A549 (cell line): ENCODE data around the gene VWA8. TPM values are rescaled to one million over a fixed set of nuclear protein-coding genes. Genes with fewer than 3 reads are reported as not detected.
"Not testable (repeated sequence)": the region's sequence is repeated elsewhere in the genome, so short reads cannot be mapped to it uniquely, and the experiment has no call there.

Experiments
- ATAC-seq, 2 experiments: fragments of 200-7000 bp in 1 of 2; fragments of >200 bp in 1 of 2; cut with Nextera tagmentation in 1 of 2; cut with Tn5 transposase in 1 of 2; 3 replicates each; pipeline versions ENCODE4 v1.8.0 to v1.9.1; 2018 to 2020; ENCODE audit warnings: mild to moderate bottlenecking in 1 of 2, moderate library complexity in 1 of 2
- CTCF ChIA-PET: fragments of 300-600 bp; sonication (Branson Sonifier 250); formaldehyde crosslinking; extraction: SDS; loops from one replicate; lab custom pipeline; 2021; ENCODE audit warnings: antibody characterized with exemption, inconsistent platforms; lab: Yijun Ruan, JAX
- POLR2A ChIA-PET: fragments of 350-600 bp; formaldehyde crosslinking; extraction: SDS; loops from one replicate; lab custom pipeline; 2021; ENCODE audit warnings: antibody characterized with exemption, inconsistent platforms; lab: Yijun Ruan, JAX
- DNase-seq, 2 experiments: peaks; one replicate each; pipeline versions ENCODE4 v3.0.0 to v3.0.0-alpha.2; 2011 to 2016; ENCODE audit warnings: low read depth in 1 of 2, low spot score in 1 of 2
- FAIRE-seq: peaks from 2 replicates; lab custom pipeline; 2011; peaks lifted over from hg19 to GRCh38; lab: Jason Lieb, UNC
- H3K27ac ChIP-seq, 2 experiments: fragments of >200 bp; sonication (Bioruptor Twin); formaldehyde crosslinking; 3 replicates each; pipeline ENCODE4 v1.5.1; 2016 to 2017
- H3K4me1 ChIP-seq: fragments of >200 bp; sonication (Bioruptor Twin); formaldehyde crosslinking; 3 replicates; pipeline ENCODE4 v1.6.1; 2016
- H3K4me2 ChIP-seq: fragments of >200 bp; sonication (Bioruptor Twin); formaldehyde crosslinking; 3 replicates; pipeline ENCODE4 v1.6.1; 2016
- H3K4me3 ChIP-seq: fragments of >200 bp; sonication (Bioruptor Twin); formaldehyde crosslinking; 3 replicates; pipeline ENCODE4 v1.5.1; 2016
- H3K9me3 ChIP-seq: fragments of >200 bp; sonication (Bioruptor Twin); formaldehyde crosslinking; 3 replicates; pipeline ENCODE4 v1.6.1; 2016
- CBX8 ChIP-seq: fragments of 200-600 bp; sonication (generic); IDR thresholded peaks from 2 replicates; pipeline ENCODE4 v1.6.1; 2016
- CEBPB ChIP-seq, 2 experiments: fragments of >200 bp in 1 of 2; sonication (Bioruptor Twin) in 1 of 2; formaldehyde crosslinking in 1 of 2; IDR thresholded peaks; 2 replicates each; pipeline ENCODE4 v1.6.1; 2012 to 2016
- CHD2 ChIP-seq: fragments of 150-350 bp; IDR thresholded peaks from 2 replicates; pipeline ENCODE4 v1.6.1; 2014; ENCODE audit warnings: low read length; ENCODE audit not compliant: partially characterized antibody
- CHD4 ChIP-seq: fragments of 200-600 bp; sonication (generic); IDR thresholded peaks from 2 replicates; pipeline ENCODE4 v1.6.1; 2016; ENCODE audit warnings: antibody characterized with exemption, mild to moderate bottlenecking, borderline replicate concordance
- EHF ChIP-seq: fragments of 250-450 bp; sonication (Bioruptor Pico); IDR thresholded peaks from 2 replicates; pipeline ENCODE4 v1.5.0; 2020; ENCODE audit warnings: mild to moderate bottlenecking
- GATA3 ChIP-seq: IDR thresholded peaks from 2 replicates; pipeline ENCODE4 v1.6.1; 2012; ENCODE audit warnings: borderline replicate concordance
- HOXB13 ChIP-seq: fragments of 250-450 bp; sonication (Bioruptor Pico); IDR thresholded peaks from 2 replicates; pipeline ENCODE4 v1.5.0; 2020; ENCODE audit warnings: low read depth, mild to moderate bottlenecking, moderate library complexity
- HOXB5 ChIP-seq: fragments of 250-450 bp; sonication (Bioruptor Pico); IDR thresholded peaks from 2 replicates; pipeline ENCODE4 v1.5.0; 2020; ENCODE audit warnings: mild to moderate bottlenecking, moderate library complexity
- JUN ChIP-seq, 2 experiments: fragments of >200 bp; sonication (Bioruptor Twin); formaldehyde crosslinking; IDR thresholded peaks; 2 replicates in 1 of 2; 3 replicates in 1 of 2; pipeline ENCODE4 v1.6.1; 2016 to 2017
- KDM1A ChIP-seq: fragments of 200-600 bp; sonication (generic); IDR thresholded peaks from 2 replicates; pipeline ENCODE4 v1.6.1; 2016; ENCODE audit warnings: low read depth, mild to moderate bottlenecking
- KDM5A ChIP-seq: fragments of 200-600 bp; sonication (generic); IDR thresholded peaks from 2 replicates; pipeline ENCODE4 v1.6.1; 2016; ENCODE audit warnings: antibody characterized with exemption, mild to moderate bottlenecking
- NPAS2 ChIP-seq: fragments of 250-450 bp; sonication (Bioruptor Pico); IDR thresholded peaks from 2 replicates; pipeline ENCODE4 v1.8.0; 2022; ENCODE audit warnings: mild to moderate bottlenecking, moderate library complexity, borderline replicate concordance
- NR3C1 ChIP-seq: fragments of >200 bp; sonication (Bioruptor Twin); formaldehyde crosslinking; IDR thresholded peaks from 3 replicates; pipeline ENCODE4 v1.6.1; 2017
- RARB ChIP-seq: fragments of 250-450 bp; sonication (Bioruptor Pico); IDR thresholded peaks from 2 replicates; pipeline ENCODE4 v1.8.0; 2021; ENCODE audit warnings: mild to moderate bottlenecking, moderate library complexity
- REST ChIP-seq: fragments of 200-600 bp; sonication (generic); IDR thresholded peaks from 2 replicates; pipeline ENCODE4 v1.6.1; 2016; ENCODE audit warnings: antibody characterized with exemption, mild to moderate bottlenecking, moderate library complexity
- RNF2 ChIP-seq: fragments of 200-600 bp; sonication (generic); IDR thresholded peaks from 2 replicates; pipeline ENCODE4 v1.6.1; 2016; ENCODE audit warnings: low read depth, mild to moderate bottlenecking, antibody characterized with exemption, moderate library complexity, borderline replicate concordance
- SREBF2 ChIP-seq: fragments of 450-650 bp; IDR thresholded peaks from 2 replicates; pipeline ENCODE4 v1.6.1; 2014; ENCODE audit warnings: mild to moderate bottlenecking, moderate library complexity
- TP53 ChIP-seq: fragments of 250-450 bp; sonication (Bioruptor Pico); IDR thresholded peaks from 2 replicates; pipeline ENCODE4 v1.5.0; 2021; ENCODE audit warnings: mild to moderate bottlenecking, moderate library complexity
- WGBS: methylation state at CpG from one replicate; pipeline ENCODE4 v1.1.6; 2017; ENCODE audit errors: missing lambda C conversion rate; 5-methylcytosine and 5-hydroxymethylcytosine counted together
- polyA plus RNA-seq, 4 experiments: library from polyadenylated mRNA; depleted of rRNA in 3 of 4; stranded (reverse); fragments of >200 nt; fragmentation: RNase III in 1 of 4; extraction: RNeasy Plus Mini Kit Qiagen cat#74134 plus additional on column Dnase treatment in 1 of 4; gene quantifications; 2 replicates in 3 of 4; 3 replicates in 1 of 4; pipeline ENCODE4 v1.2.3, GENCODE V29; 2011 to 2017

The VWA8 gene
- polyA plus RNA-seq, 2 of the 4 experiments (the other 2 are of a cell fraction), result 6.4 to 15.3 TPM

- TF ChIP-seq CHD2, result no peak
- TF ChIP-seq, all 56 proteins: peak for 0
These were observed 69.8 kb downstream of the VWA8 start (continued) for GRCh38 chr13:41891119-41891518.

GRCh38 chr13:41883147-41883546 is 77.8 kb downstream of the VWA8 start:
- POLR2A ChIA-PET, result no interaction called here

GRCh38 chr13:41881890-41882289 is 79.0 kb downstream of the VWA8 start:
- H3K9me3 ChIP-seq, POLR2A ChIA-PET, H3K4me2 ChIP-seq, ATAC-seq, H3K4me1 ChIP-seq, FAIRE-seq, CTCF ChIA-PET, H3K4me3 ChIP-seq, DNase-seq, H3K27ac ChIP-seq: not testable (repeated sequence)
- 71% methylated on average over 4 of the region's 32 CpGs for WGBS

More at GRCh38 chr13:41883147-41883546, 77.8 kb downstream of the VWA8 start:
- TF ChIP-seq CEBPB (IDR thresholded peaks at IDR 0.05) (no peak), NR3C1 (no peak), REST (no peak), GATA3 (no peak), JUN (IDR thresholded peaks at IDR 0.05) (no peak), NPAS2 (CRISPR knock-in tag) (no peak)
- TF ChIP-seq, all 56 proteins: peak for 0
- Histone ChIP-seq H3K4me2 (no peak overlapping the region), H3K9me3 (no peaks in the 10 kb centered on the region), H3K27ac (no peak overlapping the region), H3K4me1 (no peaks in the 10 kb centered on the region), H3K4me3 (no peak overlapping the region)
- no peak for ATAC-seq
- no peak for DNase-seq
- FAIRE-seq, result no peak
- CTCF ChIA-PET, result no interaction called here

GRCh38 chr13:41880966-41881365 is 79.9 kb downstream of the VWA8 start:
- FAIRE-seq (no peak), DNase-seq (no peak), ATAC-seq (no peak)
- CTCF ChIA-PET, result no interaction called here
- Histone ChIP-seq H3K4me1 (no peaks in the 10 kb centered on the region), H3K4me2 (no peak overlapping the region), H3K27ac (no peak overlapping the region), H3K4me3 (no peak overlapping the region), H3K9me3 (no peaks in the 10 kb centered on the region)
- TF ChIP-seq CBX8, result no peak
- no peak for TF ChIP-seq KDM1A
- TF ChIP-seq RNF2, result no peak
- TF ChIP-seq EHF, result no peak
- TF ChIP-seq HOXB13 (CRISPR knock-in tag), result no peak
- no peak for TF ChIP-seq HOXB5 (CRISPR knock-in tag)
- no peak for TF ChIP-seq KDM5A
- POLR2A ChIA-PET, result no interaction called here
- WGBS, result 95% methylated on average over 1 of the region's 1 CpG

GRCh38 chr13:41864658-41865057 is 96.3 kb downstream of the VWA8 start:
- ATAC-seq (no peak), DNase-seq (no peak), FAIRE-seq (no peak)
- POLR2A ChIA-PET, result no interaction called here
- 87% methylated on average over 4 of the region's 4 CpGs for WGBS
- no peak for TF ChIP-seq RARB
- TF ChIP-seq TP53, result no peak
- TF ChIP-seq SREBF2, result no peak
- TF ChIP-seq CHD4, result no peak
- TF ChIP-seq HOXB5 (CRISPR knock-in tag), result no peak
- Histone ChIP-seq H3K4me3 (no peak overlapping the region), H3K27ac (no peak overlapping the region), H3K4me2 (no peak overlapping the region), H3K4me1 (no peaks in the 10 kb centered on the region), H3K9me3 (no peaks in the 10 kb centered on the region)
- CTCF ChIA-PET, result interaction anchor here (0.7 to 1.2 kb wide), 3 partner anchors 16 to 196 kb away, joined by 3 to 4 read pairs (median 3); no protein-coding TSS in a partner anchor

GRCh38 chr13:41862659-41863058 is 98.2 kb downstream of the VWA8 start:
- ATAC-seq, DNase-seq, FAIRE-seq, H3K4me1 ChIP-seq, H3K9me3 ChIP-seq, H3K4me3 ChIP-seq, H3K4me2 ChIP-seq, POLR2A ChIA-PET, CTCF ChIA-PET, H3K27ac ChIP-seq: not testable (repeated sequence)
